Mucosa of stomach (tissue), 1 donor: ENCODE data around the gene BIRC7.

ENCODE experiments used
- H3K27me3 ChIP-seq: one replicate; pipeline ENCODE4 v1.7.0; 2013; ENCODE audit warnings: mild to moderate bottlenecking, low read length; ENCODE audit not compliant: control insufficient read depth, insufficient read depth
- H3K36me3 ChIP-seq: one replicate; pipeline ENCODE4 v1.7.0; 2013; ENCODE audit warnings: low read length; ENCODE audit not compliant: control insufficient read depth, insufficient read depth
- H3K4me1 ChIP-seq: one replicate; pipeline ENCODE4 v1.7.0; 2013; ENCODE audit warnings: mild to moderate bottlenecking, low read length; ENCODE audit not compliant: control insufficient read depth, insufficient read depth
- H3K4me3 ChIP-seq: one replicate; pipeline ENCODE4 v1.7.0; 2013; ENCODE audit warnings: low read length
- H3K9ac ChIP-seq: one replicate; pipeline ENCODE4 v1.7.0; 2013; ENCODE audit warnings: mild to moderate bottlenecking, low read length, moderate library complexity
- H3K9me3 ChIP-seq: one replicate; pipeline ENCODE4 v1.7.0; 2013; ENCODE audit warnings: mild to moderate bottlenecking, low read length, moderate library complexity; ENCODE audit not compliant: control insufficient read depth
- donor health status: Pancreatic carcinoma.

BIRC7 gene

DNA sequence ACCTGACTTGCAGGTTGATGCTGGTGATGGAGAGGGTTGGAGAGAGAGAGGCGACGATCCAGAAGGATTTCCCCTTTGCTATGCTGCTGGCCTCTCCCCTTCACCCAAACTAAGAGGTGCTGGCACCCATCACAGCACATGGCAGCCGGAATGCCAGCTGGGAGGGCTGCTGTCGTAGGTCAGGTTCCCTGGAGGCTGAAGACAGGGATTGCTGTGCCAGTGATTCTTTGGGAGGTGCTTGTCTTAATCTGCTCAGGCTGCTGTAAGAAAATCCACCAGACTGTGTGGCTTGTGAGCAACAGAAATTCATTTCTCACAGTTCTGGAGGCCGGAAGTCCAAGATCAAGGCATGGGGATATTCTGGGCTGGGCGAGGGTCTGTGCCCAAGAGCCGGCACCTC is 32.6 kb downstream of the BIRC7 start:
- H3K4me1 ChIP-seq, result no peaks in the 10 kb centered on the region
- no peak overlapping the region for H3K4me3 ChIP-seq
- no peaks in the 10 kb centered on the region for H3K36me3 ChIP-seq
- peaks cover 17% of the 10 kb centered on the region for H3K27me3 ChIP-seq
- no peaks in the 10 kb centered on the region for H3K9me3 ChIP-seq
- H3K9ac ChIP-seq, result no peak overlapping the region

DNA sequence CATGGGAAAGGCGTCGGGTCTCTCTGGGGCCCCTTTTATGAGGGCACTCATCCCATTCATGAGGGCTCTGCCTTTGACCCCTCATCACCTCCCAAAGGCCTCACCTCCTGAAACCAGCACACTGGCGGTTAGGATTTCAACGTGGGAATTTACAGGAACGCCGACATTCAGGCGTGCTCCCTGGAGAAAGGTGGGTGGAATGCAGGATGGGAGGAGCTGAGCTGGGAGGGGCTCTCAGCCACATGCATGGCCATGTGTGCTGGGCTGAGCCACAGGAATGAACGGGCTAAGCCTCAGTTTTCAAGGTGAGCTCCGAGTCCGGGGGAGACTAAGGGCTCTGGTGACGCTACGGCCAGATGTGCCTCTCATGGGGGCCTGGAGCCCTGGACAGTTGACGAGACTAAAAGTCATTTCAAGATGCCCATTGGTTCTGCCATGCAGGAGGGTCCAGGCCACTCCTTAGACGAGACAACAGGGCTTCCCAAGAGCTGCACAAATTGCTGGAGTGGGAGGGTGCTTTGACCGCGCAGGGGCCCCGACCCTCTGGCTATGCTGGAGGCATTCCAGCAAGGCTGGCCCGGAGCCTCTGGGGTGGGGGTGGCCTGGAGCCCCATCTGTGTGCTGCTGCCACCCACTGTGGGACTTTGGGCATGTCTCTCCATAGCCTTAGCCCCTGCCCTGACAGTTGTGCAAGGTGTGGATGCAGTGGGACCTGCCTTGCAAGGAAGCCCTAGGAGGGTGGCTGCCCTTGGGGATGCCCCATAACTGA is 33.1 kb downstream of the BIRC7 start:
- H3K4me3 ChIP-seq, result no peak overlapping the region

DNA sequence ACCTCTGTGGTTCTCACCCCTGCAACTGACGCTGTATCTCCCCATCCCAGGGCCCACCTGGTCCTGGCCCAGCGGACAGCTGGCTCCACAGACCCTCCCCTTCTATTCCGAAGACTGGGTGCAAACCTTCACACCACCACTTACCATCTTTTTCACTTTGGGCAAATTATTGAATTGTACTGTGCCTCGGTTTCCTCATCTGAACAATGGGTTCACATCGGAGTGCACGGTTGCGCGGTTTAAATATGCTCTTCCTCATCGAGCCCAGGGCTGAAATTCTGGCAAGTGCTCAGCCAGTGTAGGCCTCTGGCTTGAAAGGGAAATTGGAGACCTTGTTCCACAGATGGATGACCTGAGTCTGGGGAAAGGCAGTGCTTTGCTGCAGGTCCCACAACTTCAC is 34.0 kb downstream of the BIRC7 start:
- Histone ChIP-seq H3K4me3 (no peak overlapping the region), H3K36me3 (no peaks in the 10 kb centered on the region), H3K4me1 (peaks cover 11% of the 10 kb centered on the region), H3K27me3 (peaks cover 15% of the 10 kb centered on the region), H3K9ac (no peak overlapping the region), H3K9me3 (no peaks in the 10 kb centered on the region)

More for the DNA sequence above, 33.1 kb downstream of the BIRC7 start:
- H3K36me3 ChIP-seq, result no peaks in the 10 kb centered on the region
- no peaks in the 10 kb centered on the region for H3K9me3 ChIP-seq
- H3K9ac ChIP-seq, result no peak overlapping the region
- H3K27me3 ChIP-seq, result peaks cover 17% of the 10 kb centered on the region
- peaks cover 5% of the 10 kb centered on the region for H3K4me1 ChIP-seq

DNA sequence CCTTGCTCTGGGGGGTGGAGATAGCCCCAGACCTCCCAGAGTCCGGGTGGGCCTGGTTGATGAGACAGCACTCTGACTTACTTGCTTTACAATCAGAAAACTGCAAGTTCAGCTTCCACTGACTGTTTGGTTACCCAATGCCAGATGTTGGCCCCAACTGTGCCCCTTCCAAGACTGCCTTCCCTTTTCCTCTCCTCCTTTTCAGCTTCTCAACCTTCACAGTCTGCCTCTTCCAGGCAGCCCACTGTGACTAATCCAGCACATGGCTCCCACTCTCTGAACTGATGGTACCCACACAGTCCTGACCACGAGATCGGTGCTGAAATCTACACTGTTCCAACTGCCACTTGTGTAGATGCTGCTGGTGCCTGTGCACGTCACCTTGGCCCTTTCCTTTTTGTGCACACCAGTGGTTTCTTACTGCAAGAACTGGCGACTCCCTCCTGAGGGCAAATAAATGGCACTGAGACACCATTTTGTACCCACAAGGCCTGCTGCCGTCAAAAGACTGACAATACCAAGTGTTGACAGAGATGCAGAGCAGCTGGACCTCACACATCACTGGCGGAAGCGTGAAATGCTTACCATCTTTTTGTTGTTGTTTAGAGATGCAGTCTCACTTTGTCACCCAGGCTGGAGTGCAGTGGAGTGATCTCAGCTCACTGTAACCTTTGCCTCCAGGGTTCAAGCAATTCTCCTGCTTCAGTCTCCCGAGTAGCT is 35.1 kb downstream of the BIRC7 start:
- no peaks in the 10 kb centered on the region for H3K36me3 ChIP-seq
- H3K27me3 ChIP-seq, result peaks cover 14% of the 10 kb centered on the region
- H3K9ac ChIP-seq, result no peak overlapping the region
- no peak overlapping the region for H3K4me3 ChIP-seq
- H3K4me1 ChIP-seq, result peaks cover 12% of the 10 kb centered on the region
- H3K9me3 ChIP-seq, result no peaks in the 10 kb centered on the region

DNA sequence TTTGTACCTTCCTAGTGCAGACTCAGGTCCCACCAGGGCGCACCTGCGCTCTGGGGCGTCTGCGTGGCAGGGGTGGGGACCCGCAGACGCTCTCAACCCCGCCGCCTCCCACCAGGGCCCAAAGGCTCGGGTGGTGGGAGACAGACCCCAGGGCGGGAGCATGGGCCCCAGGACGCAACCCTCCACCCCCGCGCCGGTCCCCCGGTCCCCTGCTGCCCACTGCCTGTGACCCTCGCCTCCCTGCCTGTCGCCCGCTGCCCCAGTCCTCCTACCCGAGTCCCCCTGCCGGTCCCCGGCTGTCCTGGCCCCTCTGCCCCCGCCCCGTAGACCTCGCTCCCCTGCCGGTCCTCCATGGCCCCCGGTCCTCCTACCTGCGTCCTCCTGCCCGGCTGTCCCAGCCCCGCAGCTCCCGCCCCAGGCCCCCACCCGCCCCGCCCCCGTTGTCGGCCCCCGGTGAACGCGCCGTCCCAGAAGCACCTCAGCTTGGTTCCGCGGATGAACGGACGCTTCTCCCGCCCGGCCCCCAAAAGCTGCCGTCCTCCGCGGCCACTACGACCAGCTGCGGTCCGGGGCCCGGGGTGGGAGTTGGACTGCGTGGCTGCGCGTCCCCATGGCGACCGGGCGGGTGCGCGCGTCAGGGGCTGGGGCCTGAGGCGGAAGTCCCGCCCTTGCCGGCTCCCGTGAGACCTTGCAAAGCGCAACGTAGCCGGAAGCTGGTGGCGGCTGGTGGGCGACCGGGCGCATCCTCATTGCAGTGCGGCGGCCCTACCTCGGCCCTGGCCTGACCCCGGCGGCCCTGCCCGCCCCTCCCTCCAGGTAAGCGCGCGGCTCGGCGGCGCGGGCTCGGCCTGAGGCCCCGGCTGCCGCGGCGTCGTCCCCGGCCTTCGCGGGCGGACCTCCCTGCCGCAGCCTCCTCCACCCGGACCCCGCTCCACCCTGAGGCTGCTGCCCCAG is 36.7 kb downstream of the BIRC7 start, which contains the start of gene ARFGAP1:
ARFGAP1 (plus strand) TSS at position 709 of the 954 bp plus-strand sequence. CDS start 2,768 bp downstream, outside the sequence.
- Histone ChIP-seq H3K9ac (peak within 1 kb of the TSS; percentile 72), H3K4me3 (peak within 1 kb of the TSS; percentile 62), H3K36me3 (peaks cover 8% of the 10 kb centered on the region), H3K27me3 (peaks cover 9% of the 10 kb centered on the region), H3K9me3 (no peaks in the 10 kb centered on the region), H3K4me1 (peaks cover 12% of the 10 kb centered on the region)

DNA sequence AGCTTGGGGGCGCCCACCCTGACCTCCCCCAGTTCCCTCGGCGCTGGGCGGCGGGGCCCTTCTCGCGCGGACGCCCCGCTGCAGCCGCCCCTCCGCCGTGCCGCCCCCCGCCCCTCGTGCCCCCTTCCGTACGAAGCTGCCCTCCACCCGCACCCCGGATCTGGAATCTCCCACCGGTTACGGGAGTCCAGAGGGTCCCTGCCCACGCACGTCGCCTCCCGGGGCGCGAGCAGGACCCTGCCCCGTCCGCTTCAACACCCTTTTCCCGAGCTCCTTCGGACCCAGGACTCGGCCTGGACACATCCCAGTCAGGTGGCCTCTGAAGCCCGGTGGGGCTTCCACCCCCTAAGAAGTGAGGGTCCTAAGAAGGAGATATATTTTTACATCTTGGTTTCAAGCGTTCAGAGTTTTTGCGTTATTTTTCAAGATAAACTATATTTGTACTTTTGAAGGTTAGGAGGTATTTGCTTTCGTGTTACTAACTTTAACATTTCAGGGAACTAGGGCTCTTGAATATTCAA is 37.4 kb downstream of the BIRC7 start:
- peaks cover 8% of the 10 kb centered on the region for H3K36me3 ChIP-seq
- H3K9me3 ChIP-seq, result no peaks in the 10 kb centered on the region
- H3K4me1 ChIP-seq, result peaks cover 12% of the 10 kb centered on the region
- peak overlapping the region; percentile 72 for H3K9ac ChIP-seq
- H3K4me3 ChIP-seq, result peak overlapping the region; percentile 62
- peaks cover 2% of the 10 kb centered on the region for H3K27me3 ChIP-seq

DNA sequence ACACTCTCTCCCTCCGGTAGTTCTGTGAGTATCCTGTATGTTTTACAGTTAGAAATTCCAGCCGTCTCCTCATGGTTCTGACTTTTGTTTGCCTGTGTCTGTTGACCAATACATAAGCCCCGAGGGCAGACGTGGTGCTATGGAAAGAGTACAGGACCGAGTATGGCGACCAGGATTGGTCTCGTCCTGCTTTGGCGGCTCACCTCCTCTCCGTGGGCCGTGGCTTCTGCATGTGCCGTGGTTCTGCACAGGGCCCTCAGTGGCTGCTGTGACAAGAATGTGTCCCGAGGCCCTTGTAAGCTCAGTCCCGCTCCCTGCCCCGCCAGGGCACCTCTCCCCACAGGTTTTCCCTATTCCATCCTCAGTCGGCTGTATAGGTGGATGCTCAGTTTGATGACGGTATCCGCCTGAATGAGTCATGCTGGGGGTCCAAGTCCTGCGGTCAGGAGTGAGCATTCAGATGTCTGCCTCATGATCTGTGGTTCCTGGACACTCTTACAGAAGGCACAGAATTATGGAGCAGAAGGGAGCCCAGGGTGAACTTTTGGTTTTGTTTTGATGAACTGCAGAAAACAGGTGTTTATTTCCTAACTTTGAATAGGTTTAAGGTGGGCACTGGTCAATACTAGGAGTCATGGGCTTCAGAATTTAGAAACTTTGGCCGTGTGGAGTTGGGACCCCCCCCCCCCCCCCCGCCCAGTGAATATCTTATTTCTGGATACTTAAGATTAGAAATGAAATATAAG is 38.1 kb downstream of the BIRC7 start:
- Histone ChIP-seq H3K4me1 (peaks cover 12% of the 10 kb centered on the region), H3K9me3 (no peaks in the 10 kb centered on the region), H3K36me3 (peaks cover 8% of the 10 kb centered on the region), H3K27me3 (no peaks in the 10 kb centered on the region), H3K9ac (peak overlapping the region; percentile 72), H3K4me3 (peak overlapping the region; percentile 62)

DNA sequence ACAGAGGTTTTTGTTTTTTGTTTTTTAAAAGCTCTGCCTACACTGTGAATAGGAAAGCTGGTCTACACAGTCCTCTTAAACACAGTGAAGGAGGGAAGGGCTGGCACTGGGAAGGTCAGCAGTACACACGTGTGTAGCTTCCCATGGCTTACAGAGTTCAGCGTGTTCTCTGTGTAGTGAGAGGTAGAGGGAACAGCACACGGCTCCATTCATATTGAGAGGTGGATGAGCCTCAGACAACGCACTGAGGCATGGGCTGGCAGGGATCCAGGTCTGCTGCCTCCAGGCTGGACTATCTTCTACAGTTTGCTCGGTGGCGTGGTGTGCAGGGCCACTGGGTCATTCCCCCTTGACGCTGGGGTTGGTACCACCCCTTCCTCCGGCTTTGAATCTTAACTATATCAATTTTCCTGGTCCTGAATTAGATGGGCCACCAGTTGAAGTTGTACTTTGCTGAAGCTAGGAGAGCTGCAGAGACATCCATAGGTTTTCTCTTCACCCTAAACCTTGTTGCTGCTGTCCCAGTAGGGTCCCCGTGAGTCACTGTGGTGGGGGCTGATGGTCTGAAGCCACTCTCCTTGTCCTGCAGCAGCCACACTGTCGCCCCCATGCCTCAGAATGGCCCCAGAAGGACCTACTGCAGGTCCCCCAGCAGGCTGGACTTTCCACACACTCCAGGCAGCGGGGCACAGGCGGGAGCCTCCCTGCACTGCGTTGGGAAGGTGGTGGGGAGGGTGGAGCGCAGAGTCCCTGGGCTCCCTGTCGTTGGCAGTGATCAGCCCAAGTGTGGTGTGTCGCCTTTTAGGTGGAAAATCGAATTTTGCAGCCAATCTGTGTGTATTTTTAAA is 38.9 kb downstream of the BIRC7 start:
- Histone ChIP-seq H3K36me3 (peaks cover 8% of the 10 kb centered on the region), H3K4me1 (peaks cover 12% of the 10 kb centered on the region), H3K9ac (no peak overlapping the region), H3K9me3 (no peaks in the 10 kb centered on the region), H3K27me3 (no peaks in the 10 kb centered on the region), H3K4me3 (no peak overlapping the region)

DNA sequence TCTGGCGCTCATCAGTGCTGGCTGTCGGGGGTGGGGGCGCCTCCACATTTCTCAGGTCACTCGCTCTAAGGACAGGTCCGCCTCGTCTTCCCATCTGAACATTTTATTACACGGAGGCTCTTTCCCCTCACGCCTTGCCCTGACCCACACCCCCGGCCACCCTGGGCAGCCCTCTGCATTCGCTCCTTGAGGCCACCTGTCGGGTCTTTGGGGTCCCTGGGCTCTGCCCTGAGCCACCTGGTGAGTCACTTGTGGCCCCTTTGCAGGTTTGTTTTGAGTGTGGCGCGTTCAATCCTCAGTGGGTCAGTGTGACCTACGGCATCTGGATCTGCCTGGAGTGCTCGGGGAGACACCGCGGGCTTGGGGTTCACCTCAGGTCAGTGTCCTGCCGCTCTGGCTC is 40.1 kb downstream of the BIRC7 start:
- Histone ChIP-seq H3K9me3 (no peaks in the 10 kb centered on the region), H3K27me3 (no peaks in the 10 kb centered on the region), H3K36me3 (peaks cover 8% of the 10 kb centered on the region), H3K4me1 (peaks cover 12% of the 10 kb centered on the region), H3K9ac (no peak overlapping the region), H3K4me3 (no peak overlapping the region)

DNA sequence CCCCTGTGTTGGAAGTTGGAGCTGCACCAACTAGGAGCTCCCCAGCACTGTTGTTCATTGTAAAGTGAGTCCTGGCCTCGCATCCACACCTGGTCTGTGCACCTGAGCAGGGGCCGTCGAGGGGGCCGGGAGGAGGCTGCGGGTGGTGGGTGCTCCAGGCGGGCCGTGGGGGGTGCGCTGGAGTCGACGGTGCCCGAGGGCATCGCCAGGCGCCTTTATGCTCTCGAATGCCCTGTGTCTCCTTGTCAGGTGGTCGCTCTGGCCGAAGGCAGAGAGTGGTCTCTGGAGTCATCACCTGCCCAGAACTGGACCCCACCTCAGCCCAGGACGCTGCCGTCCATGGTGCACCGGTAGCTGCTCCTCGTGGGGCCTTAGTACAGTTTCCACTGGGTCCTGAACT is 41.3 kb downstream of the BIRC7 start:
- Histone ChIP-seq H3K4me1 (peaks cover 12% of the 10 kb centered on the region), H3K36me3 (peaks cover 8% of the 10 kb centered on the region), H3K27me3 (no peaks in the 10 kb centered on the region), H3K4me3 (no peak overlapping the region), H3K9ac (no peak overlapping the region), H3K9me3 (no peaks in the 10 kb centered on the region)
